ENCODE data around the gene MYO5B. TPM values are rescaled to one million over a fixed set of nuclear protein-coding genes. Genes with fewer than 3 reads are reported as not detected.

MYO5B gene
- polyA plus RNA-seq, 2 of the 4 experiments (the other 2 are of a cell fraction), result 6.4 to 18.4 TPM

- POLR2A ChIA-PET, result no interaction called here
- CTCF ChIA-PET, result interaction anchor here (1.0 to 3.5 kb wide), 2 partner anchors 9 to 13 kb away, joined by 3 to 17 read pairs; no protein-coding TSS in a partner anchor
- FAIRE-seq, result no peak
- 100% methylated on average over 3 of the region's 5 CpGs for WGBS (ENCODE audit: missing lambda C conversion rate)
- no peak for ATAC-seq
- Histone ChIP-seq H3K4me1 (peaks cover 24% of the 10 kb centered on the region), H3K27ac (no peak overlapping the region), H3K4me2 (no peak overlapping the region), H3K4me3 (no peak overlapping the region), H3K9me3 (no peaks in the 10 kb centered on the region)
- TF ChIP-seq JUN (IDR thresholded peaks at IDR 0.05), result no peak
- TF ChIP-seq, protein P1, sequence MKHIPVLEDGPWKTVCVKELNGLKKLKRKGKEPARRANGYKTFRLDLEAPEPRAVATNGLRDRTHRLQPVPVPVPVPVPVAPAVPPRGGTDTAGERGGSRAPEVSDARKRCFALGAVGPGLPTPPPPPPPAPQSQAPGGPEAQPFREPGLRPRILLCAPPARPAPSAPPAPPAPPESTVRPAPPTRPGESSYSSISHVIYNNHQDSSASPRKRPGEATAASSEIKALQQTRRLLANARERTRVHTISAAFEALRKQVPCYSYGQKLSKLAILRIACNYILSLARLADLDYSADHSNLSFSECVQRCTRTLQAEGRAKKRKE (CRISPR knock-in tag; IDR thresholded peaks at IDR 0.05; ENCODE audit: low read depth), result no peak
- no peak for TF ChIP-seq CHD4 (IDR thresholded peaks at IDR 0.05; ENCODE audit: borderline replicate concordance)
- no peak for DNase-seq (ENCODE audit: low read depth in 1 of 2, low spot score in 1 of 2)
Measured at GRCh38 chr18:49846361-49846662, 348.6 kb downstream of the MYO5B start.

GRCh38 chr18:49845629-49846360, 349.2 kb downstream of the MYO5B start:
- Histone ChIP-seq H3K27ac (no peak overlapping the region), H3K4me3 (no peak overlapping the region), H3K4me2 (no peak overlapping the region), H3K9me3 (no peaks in the 10 kb centered on the region), H3K4me1 (peaks cover 24% of the 10 kb centered on the region)
- ChIA-PET POLR2A (no interaction called here), CTCF (interaction anchor here (1.5 to 3.5 kb wide), 2 partner anchors 13 to 15 kb away, joined by 3 to 17 read pairs; no protein-coding TSS in a partner anchor)
- TF ChIP-seq, protein P1 (CRISPR knock-in tag; IDR thresholded peaks at IDR 0.05; ENCODE audit: low read depth), result no peak
- TF ChIP-seq TFCP2L1 (CRISPR knock-in tag; IDR thresholded peaks at IDR 0.05) (no peak), HOXB13 (CRISPR knock-in tag; IDR thresholded peaks at IDR 0.05; ENCODE audit: low read depth) (no peak), ESRRA (IDR thresholded peaks at IDR 0.05; ENCODE audit: borderline replicate concordance, low read length) (no peak), POLR2A (IDR thresholded peaks at IDR 0.05; ENCODE audit: low read length) (no peak), MAFK (IDR thresholded peaks at IDR 0.05; ENCODE audit: partially characterized antibody) (no peak)
- TF ChIP-seq, protein P2, sequence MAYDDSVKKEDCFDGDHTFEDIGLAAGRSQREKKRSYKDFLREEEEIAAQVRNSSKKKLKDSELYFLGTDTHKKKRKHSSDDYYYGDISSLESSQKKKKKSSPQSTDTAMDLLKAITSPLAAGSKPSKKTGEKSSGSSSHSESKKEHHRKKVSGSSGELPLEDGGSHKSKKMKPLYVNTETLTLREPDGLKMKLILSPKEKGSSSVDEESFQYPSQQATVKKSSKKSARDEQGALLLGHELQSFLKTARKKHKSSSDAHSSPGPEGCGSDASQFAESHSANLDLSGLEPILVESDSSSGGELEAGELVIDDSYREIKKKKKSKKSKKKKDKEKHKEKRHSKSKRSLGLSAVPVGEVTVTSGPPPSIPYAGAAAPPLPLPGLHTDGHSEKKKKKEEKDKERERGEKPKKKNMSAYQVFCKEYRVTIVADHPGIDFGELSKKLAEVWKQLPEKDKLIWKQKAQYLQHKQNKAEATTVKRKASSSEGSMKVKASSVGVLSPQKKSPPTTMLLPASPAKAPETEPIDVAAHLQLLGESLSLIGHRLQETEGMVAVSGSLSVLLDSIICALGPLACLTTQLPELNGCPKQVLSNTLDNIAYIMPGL (CRISPR knock-in tag; IDR thresholded peaks at IDR 0.05; ENCODE audit: borderline replicate concordance), result no peak
- WGBS (ENCODE audit: missing lambda C conversion rate), result 100% methylated on average over 2 of the region's 6 CpGs
- FAIRE-seq (no peak), DNase-seq (ENCODE audit: low read depth in 1 of 2, low spot score in 1 of 2) (no peak), ATAC-seq (no peak)

GRCh38 chr18:49844903-49845302, 350.0 kb downstream of the MYO5B start:
- FAIRE-seq (no peak), ATAC-seq (no peak), DNase-seq (ENCODE audit: low read depth in 1 of 2, low spot score in 1 of 2) (no peak)
- POLR2A ChIA-PET, result interaction anchor here (0.7 kb wide), 1 partner anchor 11 kb away, joined by 3 read pairs; no protein-coding TSS in a partner anchor
- Histone ChIP-seq H3K9me3 (no peaks in the 10 kb centered on the region), H3K27ac (no peak overlapping the region), H3K4me2 (no peak overlapping the region), H3K4me1 (peaks cover 18% of the 10 kb centered on the region), H3K4me3 (no peak overlapping the region)
- CTCF ChIA-PET, result interaction anchor here (1.5 to 3.5 kb wide), 2 partner anchors 14 to 16 kb away, joined by 3 to 17 read pairs; no protein-coding TSS in a partner anchor
- 80% methylated on average over 1 of the region's 1 CpG for WGBS (ENCODE audit: missing lambda C conversion rate)
- TF ChIP-seq, protein P3, sequence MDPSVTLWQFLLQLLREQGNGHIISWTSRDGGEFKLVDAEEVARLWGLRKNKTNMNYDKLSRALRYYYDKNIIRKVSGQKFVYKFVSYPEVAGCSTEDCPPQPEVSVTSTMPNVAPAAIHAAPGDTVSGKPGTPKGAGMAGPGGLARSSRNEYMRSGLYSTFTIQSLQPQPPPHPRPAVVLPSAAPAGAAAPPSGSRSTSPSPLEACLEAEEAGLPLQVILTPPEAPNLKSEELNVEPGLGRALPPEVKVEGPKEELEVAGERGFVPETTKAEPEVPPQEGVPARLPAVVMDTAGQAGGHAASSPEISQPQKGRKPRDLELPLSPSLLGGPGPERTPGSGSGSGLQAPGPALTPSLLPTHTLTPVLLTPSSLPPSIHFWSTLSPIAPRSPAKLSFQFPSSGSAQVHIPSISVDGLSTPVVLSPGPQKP (IDR thresholded peaks at IDR 0.05; ENCODE audit: low read depth, low read length), result no peak
- TF ChIP-seq HDAC2 (IDR thresholded peaks at IDR 0.05) (no peak), POLR2AphosphoS2 (conservative IDR thresholded peaks at IDR 0.05; ENCODE audit: low read length) (no peak), NPAS2 (CRISPR knock-in tag; IDR thresholded peaks at IDR 0.05; ENCODE audit: borderline replicate concordance) (no peak), KDM5A (IDR thresholded peaks at IDR 0.05) (no peak), ZFP36 (IDR thresholded peaks at IDR 0.05; ENCODE audit: borderline replicate concordance, partially characterized antibody) (no peak)
- TF ChIP-seq, protein P2 (CRISPR knock-in tag; IDR thresholded peaks at IDR 0.05; ENCODE audit: borderline replicate concordance), result no peak

Data from A549 (cell line).